ENCODE data around the gene TCIRG1. TPM values are rescaled to one million over a fixed set of nuclear protein-coding genes. Genes with fewer than 3 reads are reported as not detected.

The TCIRG1 gene
- total RNA-seq, 1 experiment from 2014 or later = 158 TPM

DNA sequence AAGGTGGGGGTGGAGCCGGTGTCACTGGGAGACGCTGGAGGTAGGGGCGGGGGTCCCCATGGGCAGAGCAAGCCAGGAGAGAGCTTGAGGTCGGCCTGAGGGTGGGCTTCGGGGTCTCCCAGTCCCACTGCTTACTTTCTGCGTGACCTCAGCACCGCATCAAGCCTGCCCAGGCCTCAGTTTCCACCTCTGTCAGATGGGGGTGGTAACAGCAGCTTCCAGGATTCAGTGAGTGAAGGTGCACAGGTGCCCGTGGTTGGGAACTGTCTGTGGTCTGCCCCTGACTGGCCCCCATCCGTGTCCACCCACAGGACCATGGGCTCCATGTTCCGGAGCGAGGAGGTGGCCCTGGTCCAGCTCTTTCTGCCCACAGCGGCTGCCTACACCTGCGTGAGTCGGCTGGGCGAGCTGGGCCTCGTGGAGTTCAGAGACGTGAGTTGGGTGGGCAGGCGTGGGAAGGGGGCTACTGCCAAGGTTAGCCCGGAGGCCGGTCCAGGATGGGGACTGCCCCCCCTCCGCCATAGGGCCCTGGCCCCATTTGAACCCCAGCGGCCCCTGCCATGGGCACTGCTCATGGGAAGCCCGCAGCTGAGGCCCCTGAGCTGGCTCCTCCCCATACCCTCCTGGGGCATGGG, 2.2 kb downstream of the TCIRG1 start:
- Histone ChIP-seq H3K9me3 (ENCODE audit: control insufficient read depth, insufficient read depth, low read depth, low read length) (no peaks in the 10 kb centered on the region), H3K27me3 (ENCODE audit: control insufficient read depth, insufficient read depth, low read length) (no peaks in the 10 kb centered on the region), H3K27ac (ENCODE audit: low read length) (peak overlapping the region; percentile 94), H3K4me1 (ENCODE audit: control insufficient read depth, insufficient read depth, low read length) (peaks cover 33% of the 10 kb centered on the region), H3K36me3 (ENCODE audit: control insufficient read depth, insufficient read depth, low read length) (peaks cover 2% of the 10 kb centered on the region; the same call in 1 of the 2 replicates), H3K4me3 (ENCODE audit: low read depth in 2 of 2, low read length in 2 of 2) (peak overlapping the region; percentile 72 to 92)
- ChIA-PET CTCF (no interaction called here), POLR2A (no interaction called here)
- TF ChIP-seq SIN3A (IDR thresholded peaks at IDR 0.05; ENCODE audit: borderline replicate concordance, insufficient read depth, low read depth, low read length) = no peak
- no peak for TF ChIP-seq POLR2AphosphoS5 (IDR thresholded peaks at IDR 0.05; ENCODE audit: low read depth, low read length)
- TF ChIP-seq, protein P1, sequence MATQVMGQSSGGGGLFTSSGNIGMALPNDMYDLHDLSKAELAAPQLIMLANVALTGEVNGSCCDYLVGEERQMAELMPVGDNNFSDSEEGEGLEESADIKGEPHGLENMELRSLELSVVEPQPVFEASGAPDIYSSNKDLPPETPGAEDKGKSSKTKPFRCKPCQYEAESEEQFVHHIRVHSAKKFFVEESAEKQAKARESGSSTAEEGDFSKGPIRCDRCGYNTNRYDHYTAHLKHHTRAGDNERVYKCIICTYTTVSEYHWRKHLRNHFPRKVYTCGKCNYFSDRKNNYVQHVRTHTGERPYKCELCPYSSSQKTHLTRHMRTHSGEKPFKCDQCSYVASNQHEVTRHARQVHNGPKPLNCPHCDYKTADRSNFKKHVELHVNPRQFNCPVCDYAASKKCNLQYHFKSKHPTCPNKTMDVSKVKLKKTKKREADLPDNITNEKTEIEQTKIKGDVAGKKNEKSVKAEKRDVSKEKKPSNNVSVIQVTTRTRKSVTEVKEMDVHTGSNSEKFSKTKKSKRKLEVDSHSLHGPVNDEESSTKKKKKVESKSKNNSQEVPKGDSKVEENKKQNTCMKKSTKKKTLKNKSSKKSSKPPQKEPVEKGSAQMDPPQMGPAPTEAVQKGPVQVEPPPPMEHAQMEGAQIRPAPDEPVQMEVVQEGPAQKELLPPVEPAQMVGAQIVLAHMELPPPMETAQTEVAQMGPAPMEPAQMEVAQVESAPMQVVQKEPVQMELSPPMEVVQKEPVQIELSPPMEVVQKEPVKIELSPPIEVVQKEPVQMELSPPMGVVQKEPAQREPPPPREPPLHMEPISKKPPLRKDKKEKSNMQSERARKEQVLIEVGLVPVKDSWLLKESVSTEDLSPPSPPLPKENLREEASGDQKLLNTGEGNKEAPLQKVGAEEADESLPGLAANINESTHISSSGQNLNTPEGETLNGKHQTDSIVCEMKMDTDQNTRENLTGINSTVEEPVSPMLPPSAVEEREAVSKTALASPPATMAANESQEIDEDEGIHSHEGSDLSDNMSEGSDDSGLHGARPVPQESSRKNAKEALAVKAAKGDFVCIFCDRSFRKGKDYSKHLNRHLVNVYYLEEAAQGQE (IDR thresholded peaks at IDR 0.05; ENCODE audit: insufficient read depth in 1 of 2, low read depth in 2 of 2, low read length in 1 of 2) = no peak
- TF ChIP-seq TCF7L2 (IDR thresholded peaks at IDR 0.05; ENCODE audit: low read depth, low read length) = no peak
- TF ChIP-seq, protein P2, sequence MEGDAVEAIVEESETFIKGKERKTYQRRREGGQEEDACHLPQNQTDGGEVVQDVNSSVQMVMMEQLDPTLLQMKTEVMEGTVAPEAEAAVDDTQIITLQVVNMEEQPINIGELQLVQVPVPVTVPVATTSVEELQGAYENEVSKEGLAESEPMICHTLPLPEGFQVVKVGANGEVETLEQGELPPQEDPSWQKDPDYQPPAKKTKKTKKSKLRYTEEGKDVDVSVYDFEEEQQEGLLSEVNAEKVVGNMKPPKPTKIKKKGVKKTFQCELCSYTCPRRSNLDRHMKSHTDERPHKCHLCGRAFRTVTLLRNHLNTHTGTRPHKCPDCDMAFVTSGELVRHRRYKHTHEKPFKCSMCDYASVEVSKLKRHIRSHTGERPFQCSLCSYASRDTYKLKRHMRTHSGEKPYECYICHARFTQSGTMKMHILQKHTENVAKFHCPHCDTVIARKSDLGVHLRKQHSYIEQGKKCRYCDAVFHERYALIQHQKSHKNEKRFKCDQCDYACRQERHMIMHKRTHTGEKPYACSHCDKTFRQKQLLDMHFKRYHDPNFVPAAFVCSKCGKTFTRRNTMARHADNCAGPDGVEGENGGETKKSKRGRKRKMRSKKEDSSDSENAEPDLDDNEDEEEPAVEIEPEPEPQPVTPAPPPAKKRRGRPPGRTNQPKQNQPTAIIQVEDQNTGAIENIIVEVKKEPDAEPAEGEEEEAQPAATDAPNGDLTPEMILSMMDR (IDR thresholded peaks at IDR 0.05) = no peak
- in situ Hi-C loops (cut with HindIII; ENCODE audit: low pct_unique_long_range_greater_than_20kb, low sequenced_read_pairs) (no loop called here), intact Hi-C loops (cut with micrococcal nuclease; ENCODE audit: unreplicated experiment) (no loop called here)
- DNase-seq (ENCODE audit: low read depth, low spot score) = no peak
- BruUV-seq (replicated peaks) = no TSS peak
- ATAC-seq = no peak

DNA sequence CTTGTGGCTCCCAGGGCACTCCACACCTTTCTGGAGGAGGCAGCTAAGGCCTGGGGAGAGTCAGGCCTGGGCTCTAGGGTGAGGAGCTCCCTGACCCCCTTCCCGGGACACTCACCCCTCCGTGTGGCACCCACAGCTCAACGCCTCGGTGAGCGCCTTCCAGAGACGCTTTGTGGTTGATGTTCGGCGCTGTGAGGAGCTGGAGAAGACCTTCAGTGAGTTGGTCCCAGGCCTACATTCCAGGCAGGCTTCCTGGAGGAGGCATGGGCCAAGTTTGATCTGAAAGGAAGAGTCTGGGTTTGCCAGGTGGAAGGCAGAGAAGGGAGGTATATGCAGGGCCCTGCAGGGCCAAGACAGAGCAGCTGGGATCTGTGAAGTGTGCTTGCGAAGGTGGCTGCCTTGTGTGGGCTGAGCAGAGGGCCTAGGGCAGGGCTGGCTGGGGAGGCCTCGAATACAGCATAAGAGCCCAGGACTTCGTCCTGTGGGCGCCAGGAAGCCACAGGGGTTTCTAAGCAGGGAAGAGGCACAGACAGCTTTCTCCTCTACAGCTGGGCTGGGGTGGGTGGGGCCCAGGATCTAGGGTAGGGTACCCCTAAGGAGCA, 2.9 kb downstream of the TCIRG1 start:
- Histone ChIP-seq H3K9me3 (ENCODE audit: control insufficient read depth, insufficient read depth, low read depth, low read length) (no peaks in the 10 kb centered on the region), H3K27me3 (ENCODE audit: control insufficient read depth, insufficient read depth, low read length) (no peaks in the 10 kb centered on the region), H3K27ac (ENCODE audit: low read length) (no peak overlapping the region; the same call in 1 of the 2 replicates), H3K4me1 (ENCODE audit: control insufficient read depth, insufficient read depth, low read length) (peaks cover 33% of the 10 kb centered on the region), H3K36me3 (ENCODE audit: control insufficient read depth, insufficient read depth, low read length) (peaks cover 2% of the 10 kb centered on the region; the same call in 1 of the 2 replicates), H3K4me3 (ENCODE audit: low read depth in 2 of 2, low read length in 2 of 2) (no peak overlapping the region)
- BruUV-seq (replicated peaks) = no TSS peak
- ATAC-seq = no peak
- in situ Hi-C loops (cut with HindIII; ENCODE audit: low pct_unique_long_range_greater_than_20kb, low sequenced_read_pairs) (no loop called here), intact Hi-C loops (cut with micrococcal nuclease; ENCODE audit: unreplicated experiment) (no loop called here)
- TF ChIP-seq TCF7L2 (IDR thresholded peaks at IDR 0.05; ENCODE audit: low read depth, low read length) (no peak), SIN3A (IDR thresholded peaks at IDR 0.05; ENCODE audit: borderline replicate concordance, insufficient read depth, low read depth, low read length) (no peak)
- TF ChIP-seq, protein P2 (IDR thresholded peaks at IDR 0.05) = no peak
- DNase-seq (ENCODE audit: low read depth, low spot score) = no peak
- CTCF ChIA-PET = no interaction called here
- POLR2A ChIA-PET = no interaction called here

Measured in Panc1 (cell line).